ENCODE results near the gene ADAP2. TPM values are rescaled to one million over a fixed set of nuclear protein-coding genes. Genes with fewer than 3 reads are reported as not detected.

ADAP2 gene
- total RNA-seq, 1 experiment from 2014 or later = 1.2 TPM

- Mint-ChIP-seq H3K4me3 (no peak overlapping the region), H3K4me1 (no peaks in the 10 kb centered on the region), H3K27ac (no peak overlapping the region), H3K9me3 (no peaks in the 10 kb centered on the region), H3K36me3 (no peaks in the 10 kb centered on the region), H3K27me3 (ENCODE audit: low read depth) (no peaks in the 10 kb centered on the region)
- POLR2A ChIA-PET = no interaction called here
- DNase-seq (ENCODE audit: low spot score) = no peak
- ATAC-seq = no peak
- TF ChIP-seq FOXJ3 (CRISPR knock-in tag; IDR thresholded peaks at IDR 0.05; ENCODE audit: borderline replicate concordance) = no peak
- TF ChIP-seq, protein P1, sequence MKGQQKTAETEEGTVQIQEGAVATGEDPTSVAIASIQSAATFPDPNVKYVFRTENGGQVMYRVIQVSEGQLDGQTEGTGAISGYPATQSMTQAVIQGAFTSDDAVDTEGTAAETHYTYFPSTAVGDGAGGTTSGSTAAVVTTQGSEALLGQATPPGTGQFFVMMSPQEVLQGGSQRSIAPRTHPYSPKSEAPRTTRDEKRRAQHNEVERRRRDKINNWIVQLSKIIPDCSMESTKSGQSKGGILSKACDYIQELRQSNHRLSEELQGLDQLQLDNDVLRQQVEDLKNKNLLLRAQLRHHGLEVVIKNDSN (CRISPR knock-in tag; IDR thresholded peaks at IDR 0.05) = no peak
- TF ChIP-seq, protein P2, sequence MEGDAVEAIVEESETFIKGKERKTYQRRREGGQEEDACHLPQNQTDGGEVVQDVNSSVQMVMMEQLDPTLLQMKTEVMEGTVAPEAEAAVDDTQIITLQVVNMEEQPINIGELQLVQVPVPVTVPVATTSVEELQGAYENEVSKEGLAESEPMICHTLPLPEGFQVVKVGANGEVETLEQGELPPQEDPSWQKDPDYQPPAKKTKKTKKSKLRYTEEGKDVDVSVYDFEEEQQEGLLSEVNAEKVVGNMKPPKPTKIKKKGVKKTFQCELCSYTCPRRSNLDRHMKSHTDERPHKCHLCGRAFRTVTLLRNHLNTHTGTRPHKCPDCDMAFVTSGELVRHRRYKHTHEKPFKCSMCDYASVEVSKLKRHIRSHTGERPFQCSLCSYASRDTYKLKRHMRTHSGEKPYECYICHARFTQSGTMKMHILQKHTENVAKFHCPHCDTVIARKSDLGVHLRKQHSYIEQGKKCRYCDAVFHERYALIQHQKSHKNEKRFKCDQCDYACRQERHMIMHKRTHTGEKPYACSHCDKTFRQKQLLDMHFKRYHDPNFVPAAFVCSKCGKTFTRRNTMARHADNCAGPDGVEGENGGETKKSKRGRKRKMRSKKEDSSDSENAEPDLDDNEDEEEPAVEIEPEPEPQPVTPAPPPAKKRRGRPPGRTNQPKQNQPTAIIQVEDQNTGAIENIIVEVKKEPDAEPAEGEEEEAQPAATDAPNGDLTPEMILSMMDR (IDR thresholded peaks at IDR 0.05) = no peak
- TF ChIP-seq ZNF121 (CRISPR knock-in tag; IDR thresholded peaks at IDR 0.05) = no peak
- no peak for TF ChIP-seq PRRX2 (CRISPR knock-in tag; IDR thresholded peaks at IDR 0.05)
- TF ChIP-seq JUN (CRISPR knock-in tag; IDR thresholded peaks at IDR 0.05) = no peak
- TF ChIP-seq CREB1 (CRISPR knock-in tag; IDR thresholded peaks at IDR 0.05) = no peak
- TF ChIP-seq HMGA2 (CRISPR knock-in tag; IDR thresholded peaks at IDR 0.05) = no peak
- no peak for TF ChIP-seq ETV6 (CRISPR knock-in tag; IDR thresholded peaks at IDR 0.05)
- TF ChIP-seq, protein P3, sequence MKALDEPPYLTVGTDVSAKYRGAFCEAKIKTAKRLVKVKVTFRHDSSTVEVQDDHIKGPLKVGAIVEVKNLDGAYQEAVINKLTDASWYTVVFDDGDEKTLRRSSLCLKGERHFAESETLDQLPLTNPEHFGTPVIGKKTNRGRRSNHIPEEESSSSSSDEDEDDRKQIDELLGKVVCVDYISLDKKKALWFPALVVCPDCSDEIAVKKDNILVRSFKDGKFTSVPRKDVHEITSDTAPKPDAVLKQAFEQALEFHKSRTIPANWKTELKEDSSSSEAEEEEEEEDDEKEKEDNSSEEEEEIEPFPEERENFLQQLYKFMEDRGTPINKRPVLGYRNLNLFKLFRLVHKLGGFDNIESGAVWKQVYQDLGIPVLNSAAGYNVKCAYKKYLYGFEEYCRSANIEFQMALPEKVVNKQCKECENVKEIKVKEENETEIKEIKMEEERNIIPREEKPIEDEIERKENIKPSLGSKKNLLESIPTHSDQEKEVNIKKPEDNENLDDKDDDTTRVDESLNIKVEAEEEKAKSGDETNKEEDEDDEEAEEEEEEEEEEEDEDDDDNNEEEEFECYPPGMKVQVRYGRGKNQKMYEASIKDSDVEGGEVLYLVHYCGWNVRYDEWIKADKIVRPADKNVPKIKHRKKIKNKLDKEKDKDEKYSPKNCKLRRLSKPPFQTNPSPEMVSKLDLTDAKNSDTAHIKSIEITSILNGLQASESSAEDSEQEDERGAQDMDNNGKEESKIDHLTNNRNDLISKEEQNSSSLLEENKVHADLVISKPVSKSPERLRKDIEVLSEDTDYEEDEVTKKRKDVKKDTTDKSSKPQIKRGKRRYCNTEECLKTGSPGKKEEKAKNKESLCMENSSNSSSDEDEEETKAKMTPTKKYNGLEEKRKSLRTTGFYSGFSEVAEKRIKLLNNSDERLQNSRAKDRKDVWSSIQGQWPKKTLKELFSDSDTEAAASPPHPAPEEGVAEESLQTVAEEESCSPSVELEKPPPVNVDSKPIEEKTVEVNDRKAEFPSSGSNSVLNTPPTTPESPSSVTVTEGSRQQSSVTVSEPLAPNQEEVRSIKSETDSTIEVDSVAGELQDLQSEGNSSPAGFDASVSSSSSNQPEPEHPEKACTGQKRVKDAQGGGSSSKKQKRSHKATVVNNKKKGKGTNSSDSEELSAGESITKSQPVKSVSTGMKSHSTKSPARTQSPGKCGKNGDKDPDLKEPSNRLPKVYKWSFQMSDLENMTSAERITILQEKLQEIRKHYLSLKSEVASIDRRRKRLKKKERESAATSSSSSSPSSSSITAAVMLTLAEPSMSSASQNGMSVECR (CRISPR knock-in tag; IDR thresholded peaks at IDR 0.05; ENCODE audit: borderline replicate concordance) = no peak
- TF ChIP-seq GRHL2 (CRISPR knock-in tag; IDR thresholded peaks at IDR 0.05; ENCODE audit: insufficient replicate concordance, severe bottlenecking) = no peak
- CTCF ChIA-PET = no interaction called here
Measured at GRCh38 chr17:30950189-30950588, 28.4 kb downstream of the ADAP2 start.

- ATAC-seq = no peak
- Mint-ChIP-seq H3K36me3 (no peaks in the 10 kb centered on the region), H3K4me1 (no peaks in the 10 kb centered on the region), H3K4me3 (no peak overlapping the region), H3K27me3 (ENCODE audit: low read depth) (no peaks in the 10 kb centered on the region), H3K27ac (no peak overlapping the region), H3K9me3 (no peaks in the 10 kb centered on the region)
- CTCF ChIA-PET = interaction anchor here (0.9 kb wide), 1 partner anchor 20 kb away, joined by 3 read pairs; the partner anchor contains the start of gene RNF135
- no peak for DNase-seq (ENCODE audit: low spot score)
- POLR2A ChIA-PET = no interaction called here
- no peak for TF ChIP-seq NR3C1 (CRISPR knock-in tag; conservative IDR thresholded peaks at IDR 0.05; ENCODE audit: low read depth)
- TF ChIP-seq ZNF138 (CRISPR knock-in tag; conservative IDR thresholded peaks at IDR 0.05) = no peak
- TF ChIP-seq CREM (CRISPR knock-in tag; IDR thresholded peaks at IDR 0.05) = no peak
- no peak for TF ChIP-seq SOX15 (CRISPR knock-in tag; IDR thresholded peaks at IDR 0.05)
- TF ChIP-seq, protein P4, sequence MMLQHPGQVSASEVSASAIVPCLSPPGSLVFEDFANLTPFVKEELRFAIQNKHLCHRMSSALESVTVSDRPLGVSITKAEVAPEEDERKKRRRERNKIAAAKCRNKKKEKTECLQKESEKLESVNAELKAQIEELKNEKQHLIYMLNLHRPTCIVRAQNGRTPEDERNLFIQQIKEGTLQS (CRISPR knock-in tag; conservative IDR thresholded peaks at IDR 0.05) = no peak
- no peak for TF ChIP-seq FOXJ3 (CRISPR knock-in tag; IDR thresholded peaks at IDR 0.05; ENCODE audit: borderline replicate concordance)
- TF ChIP-seq, protein P5, sequence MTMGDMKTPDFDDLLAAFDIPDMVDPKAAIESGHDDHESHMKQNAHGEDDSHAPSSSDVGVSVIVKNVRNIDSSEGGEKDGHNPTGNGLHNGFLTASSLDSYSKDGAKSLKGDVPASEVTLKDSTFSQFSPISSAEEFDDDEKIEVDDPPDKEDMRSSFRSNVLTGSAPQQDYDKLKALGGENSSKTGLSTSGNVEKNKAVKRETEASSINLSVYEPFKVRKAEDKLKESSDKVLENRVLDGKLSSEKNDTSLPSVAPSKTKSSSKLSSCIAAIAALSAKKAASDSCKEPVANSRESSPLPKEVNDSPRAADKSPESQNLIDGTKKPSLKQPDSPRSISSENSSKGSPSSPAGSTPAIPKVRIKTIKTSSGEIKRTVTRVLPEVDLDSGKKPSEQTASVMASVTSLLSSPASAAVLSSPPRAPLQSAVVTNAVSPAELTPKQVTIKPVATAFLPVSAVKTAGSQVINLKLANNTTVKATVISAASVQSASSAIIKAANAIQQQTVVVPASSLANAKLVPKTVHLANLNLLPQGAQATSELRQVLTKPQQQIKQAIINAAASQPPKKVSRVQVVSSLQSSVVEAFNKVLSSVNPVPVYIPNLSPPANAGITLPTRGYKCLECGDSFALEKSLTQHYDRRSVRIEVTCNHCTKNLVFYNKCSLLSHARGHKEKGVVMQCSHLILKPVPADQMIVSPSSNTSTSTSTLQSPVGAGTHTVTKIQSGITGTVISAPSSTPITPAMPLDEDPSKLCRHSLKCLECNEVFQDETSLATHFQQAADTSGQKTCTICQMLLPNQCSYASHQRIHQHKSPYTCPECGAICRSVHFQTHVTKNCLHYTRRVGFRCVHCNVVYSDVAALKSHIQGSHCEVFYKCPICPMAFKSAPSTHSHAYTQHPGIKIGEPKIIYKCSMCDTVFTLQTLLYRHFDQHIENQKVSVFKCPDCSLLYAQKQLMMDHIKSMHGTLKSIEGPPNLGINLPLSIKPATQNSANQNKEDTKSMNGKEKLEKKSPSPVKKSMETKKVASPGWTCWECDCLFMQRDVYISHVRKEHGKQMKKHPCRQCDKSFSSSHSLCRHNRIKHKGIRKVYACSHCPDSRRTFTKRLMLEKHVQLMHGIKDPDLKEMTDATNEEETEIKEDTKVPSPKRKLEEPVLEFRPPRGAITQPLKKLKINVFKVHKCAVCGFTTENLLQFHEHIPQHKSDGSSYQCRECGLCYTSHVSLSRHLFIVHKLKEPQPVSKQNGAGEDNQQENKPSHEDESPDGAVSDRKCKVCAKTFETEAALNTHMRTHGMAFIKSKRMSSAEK (CRISPR knock-in tag; IDR thresholded peaks at IDR 0.05; ENCODE audit: borderline replicate concordance) = no peak
Measured at GRCh38 chr17:30950669-30951399, 29.1 kb downstream of the ADAP2 start.

Data from WTC11 (cell line).